NT2/D1 (cell line): Measurements from ENCODE around the gene BRICD5.
A peak's percentile ranks its signal among the peaks of the same experiment; 100 is the strongest.

ENCODE experiments used
- DNase-seq: peaks from one replicate; pipeline ENCODE4 v3.0.0-alpha.2; 2011; ENCODE audit warnings: low read depth, low spot score
- H3K27me3 ChIP-seq: 2 replicates; pipeline ENCODE4 v1.6.0; 2011; ENCODE audit warnings: mild to moderate bottlenecking; ENCODE audit not compliant: insufficient read length, insufficient read depth
- H3K36me3 ChIP-seq: 2 replicates; pipeline ENCODE4 v1.6.1; 2011; ENCODE audit warnings: mild to moderate bottlenecking, low read length, mixed read lengths; ENCODE audit not compliant: insufficient read depth, insufficient read length
- H3K4me1 ChIP-seq: 2 replicates; pipeline ENCODE4 v1.5.1; 2011; ENCODE audit not compliant: insufficient read depth, insufficient read length
- H3K4me3 ChIP-seq: 2 replicates; pipeline ENCODE4 v1.5.1; 2011; ENCODE audit warnings: low read depth; ENCODE audit not compliant: insufficient read length
- H3K9ac ChIP-seq: 2 replicates; pipeline ENCODE4 v1.6.0; 2011; ENCODE audit warnings: low read depth; ENCODE audit not compliant: insufficient read length
- H3K9me3 ChIP-seq: 2 replicates; pipeline ENCODE4 v1.5.1; 2011; ENCODE audit warnings: mild to moderate bottlenecking, low read length; ENCODE audit not compliant: insufficient read depth
- SUZ12 ChIP-seq: IDR thresholded peaks from 2 replicates; pipeline ENCODE4 v1.6.1; 2011; ENCODE audit not compliant: insufficient read length, insufficient read depth; ENCODE audit errors: extremely low read depth
- YY1 ChIP-seq: IDR thresholded peaks from 2 replicates; pipeline ENCODE4 v1.6.1; 2011; ENCODE audit not compliant: insufficient read length, insufficient read depth
- ZNF274 ChIP-seq: IDR thresholded peaks from 2 replicates; pipeline ENCODE4 v1.6.1; 2011; ENCODE audit warnings: mild to moderate bottlenecking, low read depth, low read length

The BRICD5 gene

GRCh38 chr16:2189252-2189893, 21.3 kb downstream of the BRICD5 start:
- H3K4me3 ChIP-seq: no peak overlapping the region
- no peaks in the 10 kb centered on the region for H3K9me3 ChIP-seq
- DNase-seq: no peak
- H3K9ac ChIP-seq: peak overlapping the region; percentile 32
- TF ChIP-seq YY1 (no peak), SUZ12 (no peak), ZNF274 (no peak)
- H3K36me3 ChIP-seq: peaks cover under 1% of the 10 kb centered on the region
- H3K27me3 ChIP-seq: peaks cover 3% of the 10 kb centered on the region
- peaks cover 21% of the 10 kb centered on the region for H3K4me1 ChIP-seq

GRCh38 chr16:2188395-2188794, 22.3 kb downstream of the BRICD5 start:
- Histone ChIP-seq H3K9ac (no peak overlapping the region), H3K4me3 (no peak overlapping the region), H3K9me3 (no peaks in the 10 kb centered on the region), H3K36me3 (peaks cover 3% of the 10 kb centered on the region), H3K4me1 (peaks cover 21% of the 10 kb centered on the region), H3K27me3 (no peaks in the 10 kb centered on the region)
- DNase-seq: no peak
- TF ChIP-seq YY1 (no peak), ZNF274 (no peak), SUZ12 (no peak)

DNA sequence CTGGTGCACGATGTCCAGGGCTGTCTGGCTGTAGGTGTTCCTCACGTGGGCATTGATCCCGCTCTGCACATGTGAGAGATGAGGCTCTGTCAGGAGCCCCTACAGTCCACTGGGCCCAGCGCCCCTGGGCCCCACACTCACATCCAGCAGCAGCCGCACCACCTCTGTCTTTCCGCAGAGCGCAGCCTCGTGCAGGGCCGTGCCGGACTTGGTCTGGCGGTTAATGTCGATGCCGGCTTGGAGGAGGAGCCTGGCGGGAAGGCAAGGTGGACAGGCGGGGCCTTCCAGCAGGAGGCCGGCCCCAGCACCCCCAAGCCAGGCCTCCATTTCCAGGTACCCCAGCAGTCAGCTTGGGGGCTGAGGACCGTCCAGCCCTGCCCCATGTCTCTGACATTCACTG, 23.5 kb downstream of the BRICD5 start:
- Histone ChIP-seq H3K4me3 (no peak overlapping the region), H3K9ac (no peak overlapping the region), H3K9me3 (no peaks in the 10 kb centered on the region), H3K27me3 (no peaks in the 10 kb centered on the region), H3K36me3 (peaks cover 8% of the 10 kb centered on the region), H3K4me1 (peaks cover 26% of the 10 kb centered on the region)
- DNase-seq: no peak
- TF ChIP-seq SUZ12: no peak
- TF ChIP-seq ZNF274: no peak
- no peak for TF ChIP-seq YY1

DNA sequence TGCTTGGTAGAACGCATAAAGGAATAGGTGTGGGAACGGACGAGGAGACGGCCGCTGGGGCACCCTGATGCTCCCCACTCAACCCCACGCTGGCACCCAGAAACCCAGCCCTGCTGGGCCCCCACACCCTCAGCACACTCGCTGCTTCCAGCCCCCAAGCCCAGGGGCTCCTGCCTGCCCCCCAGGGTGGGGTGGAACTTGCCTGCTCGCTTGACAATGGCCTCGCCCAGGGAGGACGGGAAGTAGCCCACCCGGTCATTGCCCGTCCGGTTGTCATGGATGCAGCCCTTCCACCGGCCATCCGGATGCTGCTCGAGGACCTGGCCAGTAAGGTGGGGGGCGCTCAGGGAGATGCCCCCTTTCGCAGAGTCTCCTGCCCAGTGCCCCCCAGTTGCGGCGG, 24.2 kb downstream of the BRICD5 start:
- Histone ChIP-seq H3K9me3 (no peaks in the 10 kb centered on the region), H3K9ac (no peak overlapping the region), H3K4me1 (peaks cover 29% of the 10 kb centered on the region), H3K27me3 (no peaks in the 10 kb centered on the region), H3K4me3 (no peak overlapping the region), H3K36me3 (peaks cover 14% of the 10 kb centered on the region)
- TF ChIP-seq ZNF274 (no peak), YY1 (no peak), SUZ12 (no peak)
- DNase-seq: no peak

GRCh38 chr16:2186064-2186463, 24.6 kb downstream of the BRICD5 start:
- Histone ChIP-seq H3K4me3 (no peak overlapping the region), H3K36me3 (peaks cover 14% of the 10 kb centered on the region), H3K9ac (no peak overlapping the region), H3K9me3 (no peaks in the 10 kb centered on the region), H3K27me3 (no peaks in the 10 kb centered on the region), H3K4me1 (peaks cover 28% of the 10 kb centered on the region)
- no peak for TF ChIP-seq SUZ12
- no peak for TF ChIP-seq ZNF274
- no peak for TF ChIP-seq YY1
- no peak for DNase-seq

GRCh38 chr16:2184962-2185361, 25.7 kb downstream of the BRICD5 start:
- no peak for DNase-seq
- Histone ChIP-seq H3K4me3 (no peak overlapping the region), H3K36me3 (peaks cover 14% of the 10 kb centered on the region), H3K4me1 (peaks cover 18% of the 10 kb centered on the region), H3K9ac (no peak overlapping the region), H3K9me3 (no peaks in the 10 kb centered on the region), H3K27me3 (no peaks in the 10 kb centered on the region)
- TF ChIP-seq YY1: no peak
- TF ChIP-seq ZNF274: no peak
- no peak for TF ChIP-seq SUZ12

GRCh38 chr16:2184346-2184745, 26.3 kb downstream of the BRICD5 start:
- Histone ChIP-seq H3K27me3 (no peaks in the 10 kb centered on the region), H3K4me1 (peaks cover 19% of the 10 kb centered on the region), H3K36me3 (peaks cover 14% of the 10 kb centered on the region), H3K4me3 (no peak overlapping the region), H3K9ac (no peak overlapping the region), H3K9me3 (no peaks in the 10 kb centered on the region)
- TF ChIP-seq YY1: no peak
- no peak for TF ChIP-seq ZNF274
- no peak for TF ChIP-seq SUZ12
- no peak for DNase-seq

GRCh38 chr16:2183671-2184070, 27.0 kb downstream of the BRICD5 start:
- no peak overlapping the region for H3K9ac ChIP-seq
- no peak for TF ChIP-seq SUZ12
- TF ChIP-seq YY1: no peak
- no peak for TF ChIP-seq ZNF274
- no peak overlapping the region for H3K4me3 ChIP-seq
- DNase-seq: no peak
- peaks cover 19% of the 10 kb centered on the region for H3K4me1 ChIP-seq
- H3K27me3 ChIP-seq: no peaks in the 10 kb centered on the region
- H3K36me3 ChIP-seq: peaks cover 14% of the 10 kb centered on the region
- no peaks in the 10 kb centered on the region for H3K9me3 ChIP-seq
